ENCODE results near the gene KIF5A.

The KIF5A gene

DNA sequence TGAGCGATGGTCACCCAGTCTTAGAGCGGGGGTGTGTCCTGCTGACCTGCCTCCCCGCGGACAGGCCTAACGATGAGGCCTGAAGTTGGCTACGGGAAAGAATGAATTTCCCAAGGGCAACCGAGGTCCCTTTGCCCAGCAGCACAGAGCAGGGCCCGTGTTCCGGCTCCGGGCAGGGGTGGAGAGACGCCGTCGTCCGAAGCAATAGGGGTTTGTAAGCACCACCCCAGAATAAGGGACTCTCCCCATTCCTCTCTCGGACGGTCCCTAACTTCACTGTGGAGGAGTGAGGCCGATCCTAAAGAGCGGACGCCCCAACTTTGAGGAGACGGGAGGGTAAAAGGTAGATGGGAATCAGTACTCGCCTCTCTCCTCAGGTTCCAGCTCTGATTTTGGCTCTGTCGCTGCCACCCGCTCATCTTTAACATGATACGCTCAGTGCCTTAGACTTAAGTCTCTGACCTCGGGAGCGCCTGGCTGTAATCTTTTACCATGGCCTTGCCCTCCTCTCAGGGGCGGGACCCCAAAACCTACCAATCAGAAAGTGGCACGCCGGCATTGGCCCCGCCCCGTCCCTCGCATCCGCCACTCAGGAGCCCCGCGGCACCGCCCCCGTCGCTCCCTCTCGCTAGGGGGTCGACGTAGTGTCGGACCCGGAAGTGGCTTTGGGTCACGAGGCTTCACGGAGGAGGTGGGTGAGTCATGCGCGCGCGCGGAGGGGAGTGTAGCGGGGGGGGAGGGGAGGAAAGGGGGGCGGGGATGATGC is 29.6 kb upstream of the KIF5A start, which contains the start of gene DDIT3:
Gene DDIT3 (minus strand): TSS at position 462 of the 766 bp plus-strand sequence. CDS start 3,108 bp downstream, outside the sequence.
- DNase-seq, result peak; percentile 99

DNA sequence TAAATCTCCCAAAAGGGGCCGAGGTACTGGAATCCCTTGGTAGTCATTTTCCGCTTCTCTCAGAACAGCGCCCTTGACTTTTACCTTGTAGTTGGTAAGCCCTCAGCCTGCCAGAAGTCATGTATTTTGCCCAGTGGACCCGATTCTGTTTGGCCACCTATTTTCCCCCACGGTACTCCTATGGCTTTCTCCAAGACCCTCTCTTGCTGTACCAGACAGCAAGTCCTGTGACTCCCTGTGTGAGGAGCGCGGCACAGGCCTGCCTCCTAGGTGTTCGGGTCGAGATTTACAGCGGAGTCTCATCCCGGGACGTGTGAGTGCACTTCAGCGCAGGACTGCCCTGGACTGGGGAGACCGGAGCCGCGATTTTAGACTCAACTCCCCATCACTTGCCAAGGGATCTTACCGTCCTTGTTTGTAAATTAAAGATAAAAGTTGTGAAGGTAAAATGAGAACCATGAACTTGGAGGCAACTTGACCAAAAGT is 28.3 kb upstream of the KIF5A start:
- DNase-seq, result peak; percentile 70

DNA sequence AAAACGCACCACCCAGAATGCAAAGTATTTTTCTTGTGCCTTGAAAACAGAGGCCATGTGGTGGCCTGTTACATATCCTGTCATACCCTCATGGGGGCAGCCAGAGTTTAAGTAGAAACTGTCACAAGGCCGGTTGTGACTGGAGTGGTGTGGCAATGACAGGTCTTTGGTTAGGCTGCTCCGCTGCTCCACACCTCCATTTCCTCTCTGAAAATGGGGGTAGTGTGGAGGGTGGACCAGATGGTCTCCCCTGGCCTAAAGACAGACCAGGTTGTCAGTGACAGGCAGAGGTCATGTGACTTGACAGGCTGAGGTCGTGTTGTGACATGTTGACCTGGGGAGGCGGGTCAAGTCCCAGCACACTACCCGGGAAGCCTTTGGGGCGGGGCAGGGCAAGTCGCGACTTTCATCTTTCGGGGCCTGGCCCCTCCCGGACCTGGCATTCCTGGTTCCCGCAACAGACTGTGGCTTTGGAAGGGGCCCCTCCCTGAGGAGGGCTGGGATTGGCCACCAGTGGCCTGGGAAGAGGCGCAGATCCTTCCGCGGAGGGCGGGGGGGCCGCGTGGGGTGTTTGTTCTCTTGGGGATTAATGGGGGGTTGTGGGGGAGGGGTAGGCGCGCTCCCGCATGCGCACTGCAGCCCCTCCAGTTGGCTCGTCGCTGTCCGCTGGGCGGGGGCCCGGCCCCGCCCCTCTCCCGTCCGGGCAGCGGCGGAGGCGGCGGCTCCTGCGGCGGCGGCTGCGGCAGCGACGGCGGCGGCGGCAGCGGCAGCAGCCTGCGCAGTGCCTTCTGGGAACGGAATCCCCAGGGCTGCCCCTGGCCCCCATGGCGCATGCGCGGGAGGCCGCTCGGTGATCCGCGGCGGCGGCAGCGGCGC is 27.6 kb upstream of the KIF5A start, which contains the start of gene MBD6:
Gene MBD6 (plus strand): TSS at position 814 of the 876 bp plus-strand sequence. CDS start 1,480 bp downstream, outside the sequence.
- peak; percentile 97 for DNase-seq

DNA sequence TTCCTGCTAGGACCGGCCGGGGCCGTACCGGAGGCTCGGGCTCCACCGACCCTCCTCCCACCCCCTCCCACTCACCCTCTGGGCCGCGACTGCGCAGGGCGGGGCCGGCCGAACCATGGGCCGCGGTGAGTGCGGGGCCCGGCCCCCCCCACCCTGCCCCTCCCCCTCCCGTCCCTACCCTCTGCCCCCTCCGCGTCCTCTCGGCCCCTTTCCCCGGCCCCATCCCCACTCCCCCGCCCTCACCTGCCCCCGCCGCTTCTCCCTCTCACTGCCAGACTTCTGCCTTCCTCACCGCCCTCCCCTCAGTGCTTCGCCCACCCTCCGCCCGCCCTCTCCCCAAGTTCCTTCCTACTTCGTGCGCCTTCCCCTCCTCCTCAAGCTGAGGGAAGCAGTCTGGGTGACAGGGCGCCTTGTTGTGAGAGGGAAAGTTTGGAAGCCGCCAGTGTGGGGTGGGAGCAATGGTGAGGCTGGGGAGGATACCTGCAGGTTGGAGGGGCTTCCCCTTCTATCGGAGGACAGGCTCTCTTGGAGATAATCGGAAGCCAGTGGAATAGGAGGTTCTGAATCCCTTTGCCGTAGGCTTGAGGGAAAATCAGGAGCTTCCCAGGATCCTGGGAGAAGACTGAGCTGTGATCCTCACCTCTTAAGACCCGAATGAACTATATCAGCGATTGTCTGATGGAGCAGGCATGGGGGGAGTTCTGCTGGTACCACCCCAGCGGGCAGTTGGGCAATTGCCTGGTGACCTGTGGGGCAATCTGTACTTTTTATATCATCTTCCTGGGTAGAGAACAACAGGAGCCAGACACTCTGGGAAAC is 26.7 kb upstream of the KIF5A start:
- peak; percentile 59 for DNase-seq

DNA sequence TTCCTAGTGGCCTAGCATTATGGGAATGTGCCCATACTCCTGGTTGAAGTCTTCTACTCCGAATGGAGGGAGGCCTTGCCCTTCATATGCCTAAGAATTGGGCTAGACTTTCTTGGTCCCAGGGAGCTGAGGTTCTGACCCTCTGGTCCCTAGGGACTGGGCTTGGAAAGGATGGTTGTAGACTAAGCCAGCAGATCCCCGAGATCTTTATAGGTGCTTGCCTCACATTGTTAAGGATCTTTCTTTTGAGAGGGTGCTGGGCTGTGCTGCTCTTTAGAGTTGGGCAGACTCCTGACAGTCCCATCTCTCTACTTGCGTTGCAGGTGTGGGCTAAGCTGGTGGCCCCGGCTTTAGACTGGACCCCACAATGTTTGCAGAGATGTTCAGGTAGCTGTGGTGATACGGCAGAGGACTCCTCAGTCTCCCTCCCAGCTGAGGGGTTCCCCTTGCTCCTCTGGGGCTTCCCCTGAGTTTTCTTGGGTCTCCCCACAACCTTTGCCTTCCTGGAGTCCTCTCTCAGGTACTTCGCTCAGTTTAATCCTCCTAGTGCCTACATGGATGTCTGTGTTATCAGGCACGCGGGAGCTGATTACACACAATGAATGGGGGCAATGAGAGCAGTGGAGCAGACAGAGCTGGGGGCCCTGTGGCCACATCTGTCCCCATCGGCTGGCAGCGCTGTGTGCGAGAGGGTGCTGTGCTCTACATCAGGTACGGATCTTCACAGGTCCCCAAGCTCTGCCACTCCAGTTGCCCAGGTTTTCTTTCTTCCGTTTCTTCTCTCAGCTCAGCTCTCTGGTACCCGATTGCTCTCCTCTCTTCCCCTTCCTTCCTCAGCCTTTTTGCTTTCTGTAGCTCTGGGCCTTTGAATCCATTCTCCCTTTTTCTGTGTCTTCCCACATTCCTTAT is 25.9 kb upstream of the KIF5A start:
- DNase-seq, result no peak

DNA sequence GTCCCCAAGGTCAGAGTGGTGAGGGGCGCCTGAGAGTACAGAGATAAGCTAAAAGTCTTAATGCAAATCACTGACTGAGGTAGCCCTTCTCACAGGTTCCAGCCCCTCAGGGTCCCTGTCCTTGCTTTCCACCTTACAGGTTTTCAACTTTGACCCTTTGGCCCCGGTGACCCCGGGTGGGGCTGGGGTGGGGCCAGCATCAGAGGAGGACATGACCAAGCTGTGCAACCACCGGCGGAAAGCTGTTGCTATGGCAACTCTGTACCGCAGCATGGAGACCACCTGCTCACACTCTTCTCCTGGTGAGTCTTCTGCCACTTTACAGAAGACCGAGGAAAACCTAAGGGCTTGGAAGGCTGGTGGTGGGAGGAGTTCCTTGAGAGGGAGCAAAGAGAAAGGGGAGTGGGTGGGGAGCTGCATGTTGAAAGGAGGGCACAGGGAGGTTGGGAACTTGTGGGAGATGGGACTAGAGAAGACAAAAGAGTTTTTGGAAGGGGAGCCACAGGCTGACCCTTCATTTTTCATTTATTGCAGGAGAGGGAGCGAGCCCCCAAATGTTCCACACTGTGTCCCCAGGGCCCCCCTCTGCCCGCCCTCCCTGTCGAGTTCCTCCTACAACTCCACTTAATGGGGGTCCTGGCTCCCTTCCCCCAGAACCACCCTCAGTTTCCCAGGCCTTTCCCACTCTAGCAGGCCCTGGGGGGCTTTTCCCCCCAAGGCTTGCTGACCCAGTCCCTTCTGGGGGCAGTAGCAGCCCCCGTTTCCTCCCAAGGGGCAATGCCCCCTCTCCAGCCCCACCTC is 24.8 kb upstream of the KIF5A start:
- no peak for DNase-seq

DNA sequence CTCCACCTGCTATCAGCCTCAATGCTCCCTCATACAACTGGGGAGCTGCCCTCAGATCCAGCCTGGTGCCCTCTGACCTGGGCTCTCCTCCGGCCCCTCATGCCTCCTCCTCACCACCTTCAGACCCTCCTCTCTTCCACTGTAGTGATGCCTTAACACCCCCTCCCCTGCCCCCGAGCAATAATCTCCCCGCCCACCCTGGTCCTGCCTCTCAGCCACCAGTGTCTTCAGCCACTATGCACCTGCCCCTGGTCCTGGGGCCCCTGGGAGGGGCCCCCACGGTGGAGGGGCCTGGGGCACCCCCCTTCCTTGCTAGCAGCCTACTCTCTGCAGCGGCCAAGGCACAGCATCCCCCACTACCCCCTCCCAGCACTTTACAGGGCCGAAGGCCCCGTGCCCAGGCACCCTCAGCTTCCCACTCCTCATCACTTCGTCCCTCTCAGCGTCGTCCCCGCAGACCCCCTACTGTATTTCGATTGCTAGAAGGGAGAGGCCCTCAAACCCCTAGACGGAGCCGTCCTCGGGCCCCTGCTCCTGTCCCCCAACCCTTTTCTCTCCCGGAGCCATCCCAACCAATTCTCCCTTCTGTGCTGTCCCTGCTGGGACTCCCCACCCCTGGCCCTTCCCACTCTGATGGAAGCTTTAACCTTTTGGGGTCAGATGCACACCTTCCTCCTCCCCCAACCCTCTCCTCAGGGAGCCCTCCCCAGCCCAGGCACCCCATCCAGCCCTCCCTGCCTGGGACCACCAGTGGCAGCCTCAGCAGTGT is 24.0 kb upstream of the KIF5A start:
- no peak for DNase-seq

DNA sequence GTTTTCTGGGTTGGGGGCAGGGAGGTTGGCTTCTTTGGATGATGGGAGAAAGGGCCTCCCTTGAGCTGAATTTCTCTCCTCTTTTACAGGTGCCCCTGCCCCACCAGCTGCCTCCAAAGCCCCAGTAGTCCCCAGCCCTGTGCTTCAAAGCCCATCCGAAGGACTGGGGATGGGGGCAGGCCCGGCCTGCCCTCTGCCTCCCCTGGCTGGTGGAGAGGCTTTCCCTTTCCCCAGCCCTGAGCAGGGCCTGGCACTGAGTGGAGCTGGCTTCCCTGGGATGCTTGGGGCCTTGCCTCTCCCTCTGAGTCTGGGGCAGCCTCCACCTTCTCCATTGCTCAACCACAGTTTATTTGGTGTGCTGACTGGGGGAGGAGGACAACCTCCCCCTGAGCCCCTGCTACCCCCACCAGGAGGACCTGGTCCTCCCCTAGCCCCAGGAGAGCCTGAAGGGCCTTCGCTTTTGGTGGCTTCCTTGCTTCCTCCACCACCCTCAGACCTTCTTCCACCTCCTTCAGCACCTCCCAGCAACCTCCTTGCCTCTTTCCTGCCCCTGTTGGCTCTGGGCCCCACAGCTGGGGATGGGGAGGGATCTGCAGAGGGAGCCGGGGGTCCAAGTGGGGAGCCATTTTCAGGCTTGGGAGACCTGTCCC is 23.2 kb upstream of the KIF5A start:
- no peak for DNase-seq

DNA sequence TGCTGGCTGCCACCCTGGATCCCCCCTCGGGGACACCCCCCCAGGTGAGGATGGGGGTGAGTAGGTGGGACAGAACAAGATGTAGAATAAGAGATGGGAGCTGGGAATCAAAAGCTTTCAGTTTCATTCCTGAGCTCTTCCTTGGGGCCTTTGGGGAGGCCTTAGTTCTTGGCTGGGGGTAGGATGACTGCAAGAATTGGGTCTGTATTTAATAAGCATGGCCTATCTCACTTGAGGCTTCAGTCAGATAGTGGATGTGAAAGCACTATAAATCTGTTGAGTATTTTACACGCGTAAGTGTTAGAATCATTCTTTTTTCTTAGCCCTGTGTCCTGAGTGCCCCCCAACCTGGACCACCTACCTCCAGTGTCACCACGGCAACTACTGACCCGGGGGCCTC is 22.7 kb upstream of the KIF5A start:
- DNase-seq, result no peak

DNA sequence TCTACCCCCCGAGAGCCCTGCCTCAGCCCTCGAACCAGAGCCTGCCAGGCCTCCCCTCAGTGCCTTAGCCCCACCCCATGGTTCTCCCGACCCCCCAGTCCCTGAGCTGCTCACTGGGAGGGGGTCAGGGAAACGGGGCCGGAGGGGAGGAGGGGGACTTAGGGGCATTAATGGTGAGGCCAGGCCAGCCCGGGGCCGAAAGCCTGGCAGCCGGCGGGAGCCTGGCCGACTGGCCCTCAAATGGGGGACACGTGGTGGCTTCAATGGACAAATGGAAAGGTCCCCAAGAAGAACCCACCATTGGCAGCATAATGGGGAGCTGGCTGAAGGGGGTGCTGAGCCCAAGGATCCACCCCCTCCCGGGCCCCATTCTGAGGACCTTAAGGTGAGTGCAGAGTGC is 21.7 kb upstream of the KIF5A start:
- no peak for DNase-seq

DNA sequence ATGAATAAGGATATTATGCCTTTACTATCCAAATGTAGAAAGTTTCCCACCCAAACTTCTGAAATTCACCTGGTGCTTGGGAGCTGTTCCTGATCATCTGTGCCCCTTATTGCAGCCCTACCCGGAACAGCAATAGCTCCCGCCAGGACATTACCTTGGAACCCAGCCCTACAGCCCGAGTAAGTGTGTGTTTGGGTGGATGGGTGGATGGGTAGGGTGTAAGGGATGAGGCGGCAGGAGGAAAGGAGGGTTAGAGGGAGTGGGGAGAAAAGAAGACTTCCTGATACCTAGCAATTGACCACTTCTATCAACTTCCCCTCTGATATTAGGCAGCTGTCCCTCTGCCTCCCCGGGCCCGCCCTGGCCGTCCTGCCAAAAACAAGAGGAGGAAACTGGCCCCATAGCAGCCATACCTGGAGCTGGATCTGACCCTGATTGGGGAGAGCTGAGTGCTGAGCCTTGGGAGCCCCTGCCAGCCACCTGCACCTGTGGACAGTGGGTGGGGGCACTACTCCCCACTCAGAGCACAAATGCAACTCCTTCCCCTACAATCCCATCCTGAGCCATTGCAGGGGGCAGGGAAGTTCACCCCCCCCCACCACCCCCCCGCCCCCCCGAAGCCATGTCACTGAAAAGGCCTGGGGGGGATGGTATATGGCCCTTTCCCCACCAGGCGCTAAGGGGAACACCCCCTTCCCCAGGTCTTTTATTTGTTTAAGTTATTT is 20.9 kb upstream of the KIF5A start:
- DNase-seq, result no peak

DNA sequence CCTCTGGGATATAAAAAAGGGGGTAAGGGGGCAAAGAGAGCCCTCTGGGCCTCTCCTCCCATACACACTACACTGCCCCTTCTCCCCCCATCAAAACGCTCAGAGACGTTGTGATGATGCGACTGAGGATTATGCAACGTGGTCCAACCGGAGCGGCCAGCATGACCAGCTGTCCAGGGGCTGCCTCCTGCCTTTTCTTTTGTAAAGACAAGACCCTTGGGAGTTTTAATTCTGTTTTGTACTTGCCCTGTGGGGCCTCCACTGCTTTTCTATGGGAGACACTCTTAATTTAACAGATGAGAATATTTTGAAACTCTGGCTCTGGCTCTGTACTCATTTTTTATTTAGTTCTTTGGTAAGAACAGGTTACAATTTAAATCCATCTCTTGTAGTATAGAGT is 20.0 kb upstream of the KIF5A start:
- no peak for DNase-seq

DNA sequence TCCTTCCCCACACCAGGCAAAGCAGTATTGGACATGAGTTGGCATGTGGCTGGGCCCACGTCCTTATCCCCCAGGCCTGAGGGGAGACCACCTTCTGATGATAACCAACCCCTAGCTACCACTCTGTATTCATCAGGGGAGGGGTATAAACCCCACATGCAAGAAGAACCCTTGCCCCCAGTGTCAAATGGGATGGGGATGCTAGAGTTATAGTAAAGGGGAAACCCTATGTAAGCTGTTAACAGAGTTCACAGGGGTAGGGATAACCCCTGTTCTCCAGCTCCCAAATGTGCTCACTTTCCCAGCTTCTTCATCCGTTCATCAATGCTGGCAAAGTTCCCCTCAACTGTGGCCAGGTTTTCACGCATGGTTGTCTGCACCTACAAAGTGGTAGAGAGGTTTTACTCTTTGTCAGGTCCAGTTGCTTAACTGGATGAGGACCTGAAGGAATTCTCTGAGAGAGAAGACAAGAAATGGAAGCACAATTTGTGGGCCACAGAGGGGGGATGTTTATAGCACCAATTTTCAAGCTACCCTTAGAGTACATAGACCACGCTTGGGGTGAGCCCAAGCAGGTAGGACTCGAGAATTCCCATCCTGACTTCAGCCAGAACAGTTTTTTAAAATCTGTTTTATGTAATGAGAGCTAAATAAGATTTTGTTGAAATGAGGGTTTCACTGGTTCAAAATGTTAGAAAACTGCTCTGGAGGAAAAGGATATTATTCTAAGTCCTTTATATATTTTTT is 19.3 kb upstream of the KIF5A start:
- DNase-seq, result no peak

DNA sequence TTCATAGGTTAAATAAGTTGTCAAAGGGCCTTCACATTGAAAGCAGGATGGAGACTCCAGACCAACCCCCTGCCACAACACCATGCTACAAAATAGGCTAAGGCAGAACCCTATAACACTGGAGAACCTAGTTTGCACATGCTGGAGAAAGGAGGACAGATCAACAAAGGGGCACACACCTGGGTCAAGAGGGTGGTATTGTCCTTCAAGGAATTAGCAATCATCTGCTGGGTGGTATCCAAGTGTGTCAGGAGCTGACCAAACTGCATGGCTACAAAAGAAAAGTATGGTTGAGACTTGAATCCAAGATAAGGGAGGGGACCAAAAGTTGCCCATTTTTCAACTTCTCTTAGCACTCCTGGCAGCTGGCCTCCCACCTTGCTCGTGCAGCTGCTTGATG is 18.0 kb upstream of the KIF5A start:
- DNase-seq, result no peak

DNA sequence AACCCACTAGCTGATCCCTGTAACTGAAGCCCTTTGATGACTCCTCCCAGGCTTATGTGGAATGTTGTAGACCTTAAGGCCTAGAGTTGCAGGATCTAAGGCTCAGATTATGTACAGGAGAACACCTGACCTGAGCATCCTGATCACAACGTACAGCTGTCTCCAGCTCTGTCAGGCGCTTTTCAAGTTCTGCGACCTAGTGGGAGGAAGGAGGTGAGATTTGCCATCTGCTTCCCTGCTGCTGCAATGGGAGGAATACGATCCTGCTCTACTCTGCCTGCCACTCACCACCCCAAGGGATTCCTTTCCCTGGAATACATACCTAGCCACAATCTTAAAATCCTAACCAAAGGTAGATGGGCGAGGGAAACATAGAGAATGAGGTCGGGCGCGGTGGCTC is 16.7 kb upstream of the KIF5A start:
- no peak for DNase-seq

DNA sequence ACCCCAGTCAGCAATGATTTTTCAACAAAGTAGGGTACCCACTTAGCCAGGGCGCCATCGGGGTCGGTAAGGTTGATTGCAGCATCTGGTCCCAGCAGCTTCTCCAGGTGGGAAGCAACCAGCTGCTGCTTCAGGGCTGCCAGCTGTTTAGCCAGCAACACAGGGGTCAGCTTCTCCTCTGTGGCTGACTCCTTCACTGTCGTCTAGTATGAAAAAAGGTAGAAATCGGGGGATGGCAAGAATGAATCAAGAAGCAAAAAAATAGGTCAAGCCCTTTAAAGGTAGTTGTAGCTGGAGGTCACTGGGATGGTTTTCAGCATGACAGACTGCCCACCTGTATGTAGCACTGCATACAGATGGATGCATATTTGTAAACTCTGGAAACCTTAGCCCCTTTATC is 15.6 kb upstream of the KIF5A start:
- no peak for DNase-seq

DNA sequence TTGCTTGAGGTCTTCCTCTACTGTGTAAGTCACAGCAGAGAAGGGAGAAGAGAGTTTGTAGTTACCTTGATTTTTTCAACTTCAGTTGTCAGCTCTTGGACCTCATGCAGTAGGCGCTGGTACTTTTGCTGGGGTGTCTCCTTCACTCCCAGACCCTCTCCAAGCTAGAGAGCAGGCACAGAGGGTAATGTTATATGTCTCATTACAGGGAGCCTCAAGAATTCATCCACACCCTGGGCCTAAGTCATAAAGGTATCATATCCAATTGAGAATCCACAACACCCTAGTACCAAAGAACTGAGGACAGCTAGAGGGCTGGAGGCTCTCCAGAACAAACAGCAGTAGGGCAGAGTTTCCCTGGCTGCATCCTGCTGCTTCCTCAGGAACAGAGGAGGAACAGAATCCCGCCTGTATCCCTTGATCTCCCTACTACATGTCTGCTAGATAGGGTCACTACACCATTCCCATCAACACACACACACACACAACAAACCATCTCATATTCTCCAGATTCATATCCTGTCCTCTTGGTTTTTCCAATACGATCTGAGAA is 14.8 kb upstream of the KIF5A start:
- no peak for DNase-seq
